HG03558 (cell line): ENCODE results near the gene SSBP2.

Source experiments
- ATAC-seq: cut with Tn5 transposase; IDR thresholded peaks from one replicate; pipeline ENCODE4 v1.9.1; 2021; ENCODE audit warnings: moderate number of reproducible peaks; ENCODE audit not compliant: unreplicated experiment; ENCODE audit errors: extremely low read depth

Gene SSBP2

GRCh38 chr5:81751009-81751835 is at the start of gene SSBP2:
TSS of gene SSBP2 (minus strand) at chr5:81751097. CDS start at chr5:81751042, 55 bp downstream.
- ATAC-seq = peak; percentile 45

GRCh38 chr5:81795666-81796065 is 44.8 kb upstream of the SSBP2 start:
- ATAC-seq = no peak

GRCh38 chr5:81794226-81794625 is 43.3 kb upstream of the SSBP2 start:
- no peak for ATAC-seq

GRCh38 chr5:81790336-81790735 is 39.4 kb upstream of the SSBP2 start:
- ATAC-seq = no peak

GRCh38 chr5:81789033-81789432 is 38.1 kb upstream of the SSBP2 start:
- no peak for ATAC-seq

- ATAC-seq = no peak
Observed at GRCh38 chr5:81788329-81788728, 37.4 kb upstream of the SSBP2 start.

- no peak for ATAC-seq
Observed at GRCh38 chr5:81787474-81788242, 36.8 kb upstream of the SSBP2 start.

- ATAC-seq = no peak
Observed at GRCh38 chr5:81786991-81787390, 36.1 kb upstream of the SSBP2 start.

GRCh38 chr5:81786496-81786895 is 35.6 kb upstream of the SSBP2 start:
- ATAC-seq = no peak

GRCh38 chr5:81785322-81785721 is 34.4 kb upstream of the SSBP2 start:
- ATAC-seq = no peak

GRCh38 chr5:81783401-81783800 is 32.5 kb upstream of the SSBP2 start:
- no peak for ATAC-seq

GRCh38 chr5:81782811-81783210 is 31.9 kb upstream of the SSBP2 start:
- no peak for ATAC-seq

- ATAC-seq = no peak
Observed at GRCh38 chr5:81779916-81780266, 29.0 kb upstream of the SSBP2 start.

GRCh38 chr5:81779125-81779915 is 28.4 kb upstream of the SSBP2 start:
- peak; percentile 93 for ATAC-seq

GRCh38 chr5:81778642-81779041 is 27.7 kb upstream of the SSBP2 start:
- ATAC-seq = no peak

GRCh38 chr5:81776258-81776657 is 25.4 kb upstream of the SSBP2 start:
- no peak for ATAC-seq

GRCh38 chr5:81774374-81774773 is 23.5 kb upstream of the SSBP2 start:
- no peak for ATAC-seq

GRCh38 chr5:81773574-81773973 is 22.7 kb upstream of the SSBP2 start:
- no peak for ATAC-seq

- no peak for ATAC-seq
Observed at GRCh38 chr5:81773161-81773560, 22.3 kb upstream of the SSBP2 start.

- no peak for ATAC-seq
Observed at GRCh38 chr5:81772488-81772887, 21.6 kb upstream of the SSBP2 start.

GRCh38 chr5:81768935-81769452 is 18.1 kb upstream of the SSBP2 start:
- ATAC-seq = no peak
